Measurements from ENCODE around the gene NRDC.

NRDC gene

DNA sequence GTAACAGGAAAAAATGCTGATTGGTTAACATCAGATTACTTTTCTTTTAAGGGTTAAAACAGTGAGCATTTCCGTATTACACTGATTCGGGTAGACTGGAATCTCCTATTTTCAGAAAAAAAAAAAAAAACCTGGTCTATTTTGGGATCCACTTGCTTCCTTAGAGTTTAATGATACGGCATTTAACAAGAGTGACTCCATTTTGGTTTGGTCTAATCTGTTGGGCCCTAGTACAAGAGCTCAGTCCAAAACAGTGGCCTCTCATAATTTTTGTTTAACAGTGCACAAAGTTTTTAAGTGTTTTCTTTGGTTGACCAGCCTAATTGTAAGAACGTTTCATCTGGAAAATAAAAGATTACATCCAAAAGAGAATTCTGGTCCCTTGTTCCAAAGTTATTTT is 120.2 kb downstream of the NRDC start:
- DNase-seq (ENCODE audit: low spot score), result no peak

- DNase-seq (ENCODE audit: low spot score), result no peak
These were observed 122.2 kb downstream of the NRDC start for GRCh38 chr1:51756290-51756689.

GRCh38 chr1:51755437-51755836 is 123.1 kb downstream of the NRDC start:
- DNase-seq (ENCODE audit: low spot score), result no peak

DNA sequence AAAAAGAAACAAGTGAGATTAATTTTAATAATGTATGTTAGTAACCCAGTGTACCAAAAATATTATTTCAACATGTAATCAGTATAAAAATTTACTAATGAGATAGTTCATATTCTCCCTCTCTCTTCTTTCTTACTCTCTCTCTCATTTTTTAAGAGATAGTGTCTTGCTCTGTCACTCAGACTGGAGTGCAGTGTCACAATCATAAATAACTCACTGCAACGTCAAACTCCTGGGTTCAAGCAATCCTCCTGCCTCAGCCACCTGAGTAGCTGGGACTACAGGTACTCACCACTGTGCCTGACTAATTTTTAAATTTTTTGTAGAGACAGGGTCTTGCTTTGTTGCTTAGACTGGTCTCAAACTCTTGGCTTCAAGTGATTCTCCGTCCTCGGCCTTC is 123.9 kb downstream of the NRDC start:
- DNase-seq (ENCODE audit: low spot score), result no peak

- DNase-seq (ENCODE audit: low spot score), result no peak
These were observed 124.6 kb downstream of the NRDC start for GRCh38 chr1:51753969-51754368.

GRCh38 chr1:51752073-51752948 is 126.2 kb downstream of the NRDC start:
- no peak for DNase-seq (ENCODE audit: low spot score)

GRCh38 chr1:51750729-51751128 is 127.8 kb downstream of the NRDC start:
- DNase-seq (ENCODE audit: low spot score), result no peak

DNA sequence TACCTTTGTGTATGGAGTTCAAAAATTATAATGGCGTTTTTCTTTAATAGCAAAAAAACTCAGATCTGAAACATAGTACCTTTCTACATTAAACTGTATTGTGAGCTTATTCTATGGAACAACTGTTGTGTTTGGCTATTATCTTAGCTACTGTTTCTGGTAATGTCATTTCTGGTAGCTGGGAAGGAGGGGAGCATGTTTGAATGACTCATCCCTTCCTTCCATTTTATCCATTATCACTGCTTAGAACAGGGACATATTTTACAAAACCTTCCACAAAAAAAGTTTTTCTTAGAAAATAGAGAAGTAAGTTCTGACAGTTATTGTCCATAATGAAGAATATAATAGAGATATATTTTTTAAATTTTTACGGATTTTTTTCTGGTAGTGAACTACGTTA is 128.3 kb downstream of the NRDC start:
- DNase-seq (ENCODE audit: low spot score), result no peak

DNA sequence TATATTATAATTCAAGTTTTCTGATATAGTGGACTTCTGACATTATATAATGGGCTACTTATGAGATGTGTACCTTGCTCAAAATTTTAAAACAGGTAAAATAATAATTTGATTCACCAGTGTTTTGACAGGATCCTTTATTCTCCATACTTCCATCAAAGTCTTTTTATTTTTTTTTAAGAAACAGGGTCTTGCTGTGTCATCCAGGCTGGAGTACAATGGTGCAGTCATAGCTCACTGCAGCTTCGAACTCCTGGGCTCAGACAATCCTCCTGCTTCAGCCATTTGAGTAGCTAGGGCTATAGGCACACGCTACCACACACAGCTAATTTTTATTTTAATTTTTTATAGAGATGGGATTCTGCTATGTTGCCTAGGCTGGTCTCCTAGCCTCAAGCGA is 129.4 kb downstream of the NRDC start:
- no peak for DNase-seq (ENCODE audit: low spot score)

- no peak for DNase-seq (ENCODE audit: low spot score)
These were observed 133.3 kb downstream of the NRDC start for GRCh38 chr1:51745304-51745570.

- DNase-seq (ENCODE audit: low spot score), result no peak
These were observed 133.8 kb downstream of the NRDC start for GRCh38 chr1:51744506-51745303.

DNA sequence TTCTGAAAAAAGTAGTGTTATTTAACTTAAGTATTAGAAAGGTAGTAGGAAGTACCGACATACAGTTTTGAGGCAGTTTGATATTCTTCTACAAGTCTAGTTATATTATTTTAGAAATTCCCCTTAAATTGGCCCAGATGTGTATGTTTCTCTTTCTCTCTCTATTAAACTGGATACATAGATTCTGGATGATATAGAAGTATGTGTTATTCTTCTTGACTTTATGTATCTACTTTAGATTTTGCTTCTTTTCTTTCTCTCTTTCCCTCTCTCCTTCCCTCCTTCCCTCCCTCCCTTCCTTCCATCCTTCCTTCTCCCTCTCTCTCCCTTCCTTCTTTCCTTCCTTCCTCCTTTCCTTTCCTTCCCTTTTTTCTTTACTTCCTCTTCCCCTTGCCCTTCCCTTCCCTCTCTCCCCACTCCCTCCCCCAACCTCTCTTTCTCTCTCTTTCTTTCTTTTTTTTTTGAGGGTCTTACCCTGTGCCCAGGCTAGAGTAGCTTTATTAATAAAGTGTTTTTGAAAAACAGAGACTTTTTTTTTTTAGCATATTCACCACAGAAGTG is 137.3 kb downstream of the NRDC start:
- DNase-seq (ENCODE audit: low spot score), result no peak

GRCh38 chr1:51740652-51741051 is 137.9 kb downstream of the NRDC start:
- no peak for DNase-seq (ENCODE audit: low spot score)

All from COLO829 (cell line).